Measurements from ENCODE around the gene IGSF21. TPM values are rescaled to one million over a fixed set of nuclear protein-coding genes. Genes with fewer than 3 reads are reported as not detected.
A peak's percentile ranks its signal among the peaks of the same experiment; 100 is the strongest.

Gene IGSF21
- total RNA-seq, 1 experiment from 2014 or later, result 30.5 TPM

- ChIA-PET POLR2A (interaction anchor here (0.6 to 0.9 kb wide), 2 partner anchors 59 to 60 kb away, joined by 3 read pairs; no protein-coding TSS in a partner anchor), CTCF (interaction anchor here (0.6 to 4.2 kb wide), 101 partner anchors 9 to 582 kb away, joined by 3 to 87 read pairs (median 5); partner anchors contain the start of genes IGSF21 and KLHDC7A)
- TF ChIP-seq CTCF (IDR thresholded peaks at IDR 0.05), result peak; percentile 73; the same call in 1 of the 2 replicates
- no peak for TF ChIP-seq TCF7 (CRISPR knock-in tag; IDR thresholded peaks at IDR 0.05; ENCODE audit: low read depth)
- Mint-ChIP-seq H3K27ac (peak overlapping the region; percentile 86), H3K4me3 (no peak overlapping the region), H3K36me3 (peaks cover 34% of the 10 kb centered on the region), H3K27me3 (ENCODE audit: low read depth) (no peaks in the 10 kb centered on the region; the same call in 1 of the 2 replicates), H3K4me1 (peaks cover 78% of the 10 kb centered on the region), H3K9me3 (peaks cover 24% of the 10 kb centered on the region)
- peak; percentile 82 for ATAC-seq
- DNase-seq (ENCODE audit: low spot score), result peak; percentile 77
Measured at GRCh38 chr1:18234790-18235242, 127.2 kb downstream of the IGSF21 start.

GRCh38 chr1:18237371-18237770 lies 129.8 kb downstream of the IGSF21 start:
- no peak for ATAC-seq
- CTCF ChIA-PET, result interaction anchor here (1.2 to 4.2 kb wide), 4 partner anchors 8 to 338 kb away, joined by 3 to 87 read pairs (median 4); no protein-coding TSS in a partner anchor
- no peak overlapping the region for H3K4me3 Mint-ChIP-seq

More at GRCh38 chr1:18237371-18237770, 129.8 kb downstream of the IGSF21 start:
- H3K27me3 Mint-ChIP-seq (ENCODE audit: low read depth), result no peaks in the 10 kb centered on the region; the same call in 1 of the 2 replicates
- peaks cover 65% of the 10 kb centered on the region for H3K4me1 Mint-ChIP-seq
- DNase-seq (ENCODE audit: low spot score), result no peak
- H3K27ac Mint-ChIP-seq, result no peak overlapping the region
- peaks cover 8% of the 10 kb centered on the region for H3K9me3 Mint-ChIP-seq
- TF ChIP-seq NR3C1 (CRISPR knock-in tag; conservative IDR thresholded peaks at IDR 0.05; ENCODE audit: low read depth) (no peak), AR (CRISPR knock-in tag; IDR thresholded peaks at IDR 0.05) (no peak), ZMAT4 (CRISPR knock-in tag; IDR thresholded peaks at IDR 0.05) (no peak), CTCF (IDR thresholded peaks at IDR 0.05) (no peak), USF2 (CRISPR knock-in tag; IDR thresholded peaks at IDR 0.05) (no peak), ATF1 (CRISPR knock-in tag; IDR thresholded peaks at IDR 0.05) (no peak), ZNF317 (CRISPR knock-in tag; IDR thresholded peaks at IDR 0.05; ENCODE audit: borderline replicate concordance, low read depth) (no peak), CBFB (CRISPR knock-in tag; IDR thresholded peaks at IDR 0.05; ENCODE audit: low read depth) (no peak), USF1 (CRISPR knock-in tag; IDR thresholded peaks at IDR 0.05) (no peak), NFE2L1 (CRISPR knock-in tag; IDR thresholded peaks at IDR 0.05) (no peak), HMGA2 (CRISPR knock-in tag; IDR thresholded peaks at IDR 0.05) (no peak), CREB1 (CRISPR knock-in tag; IDR thresholded peaks at IDR 0.05) (no peak), ELF4 (CRISPR knock-in tag; IDR thresholded peaks at IDR 0.05; ENCODE audit: low read depth) (no peak), NR1H2 (CRISPR knock-in tag; IDR thresholded peaks at IDR 0.05) (no peak)
- peaks cover 14% of the 10 kb centered on the region for H3K36me3 Mint-ChIP-seq
- POLR2A ChIA-PET, result no interaction called here

Data from WTC11 (cell line).